ENCODE measurements around the gene KCNK1.

GRCh38 chr1:233721004-233721595 lies 107.2 kb downstream of the KCNK1 start:
- TF ChIP-seq RFX5 (IDR thresholded peaks at IDR 0.05; ENCODE audit: borderline replicate concordance, low read depth, low read length) (no peak), POLR2AphosphoS5 (IDR thresholded peaks at IDR 0.05; ENCODE audit: low read depth, low read length) (no peak), JUN (IDR thresholded peaks at IDR 0.05; ENCODE audit: low read depth, low read length) (no peak)

All from H1 (cell line).